Testis (tissue), 5 donors: ENCODE results near the gene CD300E. TPM values are rescaled to one million over a fixed set of nuclear protein-coding genes. Genes with fewer than 3 reads are reported as not detected.
A peak's percentile ranks its signal among the peaks of the same experiment; 100 is the strongest.

Experiments used
- DNase-seq: peaks from one replicate; pipeline ENCODE4 v3.0.0-alpha.2; 2019
- H3K27ac ChIP-seq, 2 donors: fragments of 200-600 bp; sonication (generic); one replicate each; pipeline ENCODE4 v1.5.1; 2019
- H3K27me3 ChIP-seq: fragments of 200-600 bp; sonication (generic); one replicate; pipeline ENCODE4 v1.5.1; 2019
- H3K36me3 ChIP-seq: fragments of 200-600 bp; sonication (generic); one replicate; pipeline ENCODE4 v1.5.1; 2017; ENCODE audit warnings: low read depth; ENCODE audit errors: missing control alignments
- H3K4me1 ChIP-seq: fragments of 200-600 bp; sonication (generic); one replicate; pipeline ENCODE4 v1.5.1; 2019
- H3K4me3 ChIP-seq, 2 donors: fragments of 200-600 bp; sonication (generic); one replicate each; pipeline ENCODE4 v1.5.1; 2017 to 2019
- H3K9me3 ChIP-seq: fragments of 200-600 bp; sonication (generic); one replicate; pipeline ENCODE4 v1.5.1; 2017
- CTCF ChIP-seq, 3 experiments: fragments of 450-650 bp in 2 of 3; fragments of 200-600 bp in 1 of 3; sonication (generic) in 1 of 3; IDR thresholded peaks; one replicate each; pipeline ENCODE4 v1.5.1; 2016 to 2019; ENCODE audit warnings: antibody characterized with exemption in 3 of 3, mild to moderate bottlenecking in 2 of 3, moderate library complexity in 1 of 3
- POLR2A ChIP-seq: fragments of 450-650 bp; IDR thresholded peaks from one replicate; pipeline ENCODE4 v1.6.1; 2017; ENCODE audit warnings: antibody characterized with exemption, mild to moderate bottlenecking, moderate library complexity
- WGBS, 2 donors: methylation state at CpG; one replicate each; pipeline ENCODE4 v1.1.5; 2018; 5-methylcytosine and 5-hydroxymethylcytosine counted together
- intact Hi-C: fragments of 100-400 bp; cut with DNase I; formaldehyde crosslinking; loops from one replicate; pipeline ENCODE4 v1.15.1; 2023; ENCODE audit warnings: low total_unique reads
- long read RNA-seq, 2 donors: transcript quantifications; one replicate each; lab custom pipeline, GENCODE V29; 2026
- polyA plus RNA-seq: library from polyadenylated mRNA; stranded (reverse); fragments of 350-450 nt; fragmentation: Illumina TruSeq; extraction: RNeasy Lipid Tissue Mini Kit (QIAGEN cat#74804); gene quantifications from one replicate; pipeline ENCODE4 v1.2.3, GENCODE V29; 2014; ENCODE audit warnings: low read depth, low replicate concordance; ENCODE audit not compliant: insufficient read depth
- total RNA-seq, 2 donors: library from RNA; depleted of rRNA; stranded (reverse); fragments of >200 nt; gene quantifications; one replicate each; pipeline ENCODE4 v1.2.3, GENCODE V29; 2016

The CD300E gene
- total RNA-seq (under 1 TPM in 1 of 2 donors, not detected in 1; 0.31 TPM), polyA plus RNA-seq (0.45 TPM)
- long read RNA-seq, donor 1: 0 reads
- long read RNA-seq, donor 2: 0 reads

GRCh38 chr17:74623693-74624093, at the start of gene CD300E:
Gene CD300E, minus strand, starts transcription at chr17:74623738. Its CDS starts 117 bp downstream, at chr17:74623621.
- H3K36me3 ChIP-seq: no peaks in the 10 kb centered on the region
- TF ChIP-seq POLR2A: no peak
- TF ChIP-seq CTCF (IDR thresholded peaks at IDR 0.05): no peak
- intact Hi-C loops: no loop called here
- H3K4me3 ChIP-seq: no peak within 1 kb of the TSS
- DNase-seq: no peak
- no peak within 1 kb of the TSS for H3K27ac ChIP-seq
- WGBS, 2 donors: 73 to 83% methylated on average over 5 of the region's 5 CpGs
- H3K9me3 ChIP-seq: no peaks in the 10 kb centered on the region
- H3K27me3 ChIP-seq: no peaks in the 10 kb centered on the region
- no peaks in the 10 kb centered on the region for H3K4me1 ChIP-seq

- intact Hi-C loops: no loop called here
- H3K27ac ChIP-seq: no peak overlapping the region
- no peaks in the 10 kb centered on the region for H3K27me3 ChIP-seq
- TF ChIP-seq CTCF (IDR thresholded peaks at IDR 0.05) (no peak), POLR2A (no peak)
- H3K9me3 ChIP-seq: no peaks in the 10 kb centered on the region
- no peaks in the 10 kb centered on the region for H3K36me3 ChIP-seq
- 6 to 20% methylated on average over 12 to 57 of the region's 57 CpGs for WGBS, 2 donors
- no peaks in the 10 kb centered on the region for H3K4me1 ChIP-seq
- H3K4me3 ChIP-seq: no peak overlapping the region
- DNase-seq: peak; percentile 90
These were observed 47.7 kb upstream of the CD300E start for GRCh38 chr17:74671031-74671771.

GRCh38 chr17:74670329-74670728, 46.8 kb upstream of the CD300E start:
- H3K36me3 ChIP-seq: no peaks in the 10 kb centered on the region
- no peak for TF ChIP-seq CTCF (IDR thresholded peaks at IDR 0.05)
- TF ChIP-seq POLR2A: no peak
- no peak for DNase-seq
- WGBS, 2 donors: 57 to 59% methylated on average over 6 of the region's 6 CpGs
- H3K4me1 ChIP-seq: no peaks in the 10 kb centered on the region
- H3K4me3 ChIP-seq: no peak overlapping the region
- H3K27me3 ChIP-seq: no peaks in the 10 kb centered on the region
- H3K27ac ChIP-seq: no peak overlapping the region
- intact Hi-C loops: no loop called here
- no peaks in the 10 kb centered on the region for H3K9me3 ChIP-seq

- H3K27me3 ChIP-seq: no peaks in the 10 kb centered on the region
- H3K36me3 ChIP-seq: no peaks in the 10 kb centered on the region
- H3K9me3 ChIP-seq: no peaks in the 10 kb centered on the region
- no peak for DNase-seq
- intact Hi-C loops: no loop called here
- TF ChIP-seq CTCF (IDR thresholded peaks at IDR 0.05) (no peak), POLR2A (no peak)
- 84 to 87% methylated on average over 3 of the region's 3 CpGs for WGBS, 2 donors
- no peak overlapping the region for H3K4me3 ChIP-seq
- H3K4me1 ChIP-seq: no peaks in the 10 kb centered on the region
- no peak overlapping the region for H3K27ac ChIP-seq
These were observed 40.0 kb upstream of the CD300E start for GRCh38 chr17:74663561-74663960.

GRCh38 chr17:74659889-74660288, 36.4 kb upstream of the CD300E start:
- intact Hi-C loops: no loop called here
- Histone ChIP-seq H3K4me1 (no peaks in the 10 kb centered on the region), H3K27me3 (no peaks in the 10 kb centered on the region), H3K4me3 (no peak overlapping the region), H3K36me3 (no peaks in the 10 kb centered on the region), H3K27ac (no peak overlapping the region), H3K9me3 (no peaks in the 10 kb centered on the region)
- TF ChIP-seq POLR2A (no peak), CTCF (IDR thresholded peaks at IDR 0.05) (no peak)
- 72 to 76% methylated on average over 4 of the region's 4 CpGs for WGBS, 2 donors
- no peak for DNase-seq
